Measurements from ENCODE around the gene OTOG.
A peak's percentile ranks its signal among the peaks of the same experiment; 100 is the strongest.

The OTOG gene

GRCh38 chr11:17527628-17527995 lies 19.4 kb upstream of the OTOG start:
- no peak for TF ChIP-seq FOXP2 (optimal IDR thresholded peaks at IDR 0.05; ENCODE audit: borderline replicate concordance, extremely low read depth, extremely low read length, insufficient read depth)
- TF ChIP-seq POLR2AphosphoS5 (IDR thresholded peaks at IDR 0.05; ENCODE audit: low read depth, low read length) = no peak
- TF ChIP-seq SIN3A (IDR thresholded peaks at IDR 0.05; ENCODE audit: borderline replicate concordance, insufficient read depth, low read length) = no peak
- no peak for TF ChIP-seq TAF1 (IDR thresholded peaks at IDR 0.05; ENCODE audit: borderline replicate concordance, insufficient read depth, low read length)
- TF ChIP-seq REST (IDR thresholded peaks at IDR 0.05; ENCODE audit: insufficient read depth in 1 of 2, low read depth in 2 of 2, low read length in 2 of 2) = no peak

- TF ChIP-seq TAF1 (IDR thresholded peaks at IDR 0.05; ENCODE audit: borderline replicate concordance, insufficient read depth, low read length) (no peak), SIN3A (IDR thresholded peaks at IDR 0.05; ENCODE audit: borderline replicate concordance, insufficient read depth, low read length) (no peak), REST (IDR thresholded peaks at IDR 0.05; ENCODE audit: insufficient read depth in 1 of 2, low read depth in 2 of 2, low read length in 2 of 2) (no peak), FOXP2 (optimal IDR thresholded peaks at IDR 0.05; ENCODE audit: borderline replicate concordance, extremely low read depth, extremely low read length, insufficient read depth) (no peak), POLR2AphosphoS5 (IDR thresholded peaks at IDR 0.05; ENCODE audit: low read depth, low read length) (no peak)
Measured at GRCh38 chr11:17528181-17528691, 18.8 kb upstream of the OTOG start.

- TF ChIP-seq FOXP2 (optimal IDR thresholded peaks at IDR 0.05; ENCODE audit: borderline replicate concordance, extremely low read depth, extremely low read length, insufficient read depth) (no peak), TAF1 (IDR thresholded peaks at IDR 0.05; ENCODE audit: borderline replicate concordance, insufficient read depth, low read length) (no peak), REST (IDR thresholded peaks at IDR 0.05; ENCODE audit: insufficient read depth in 1 of 2, low read depth in 2 of 2, low read length in 2 of 2) (peak in 1 of 2 experiments; percentile 61; a peak in 1 of 4 replicates), SIN3A (IDR thresholded peaks at IDR 0.05; ENCODE audit: borderline replicate concordance, insufficient read depth, low read length) (no peak)
Measured at GRCh38 chr11:17528906-17529843, 17.9 kb upstream of the OTOG start.

- TF ChIP-seq TAF1 (IDR thresholded peaks at IDR 0.05; ENCODE audit: borderline replicate concordance, insufficient read depth, low read length) (no peak), POLR2AphosphoS5 (IDR thresholded peaks at IDR 0.05; ENCODE audit: low read depth, low read length) (no peak), SIN3A (IDR thresholded peaks at IDR 0.05; ENCODE audit: borderline replicate concordance, insufficient read depth, low read length) (no peak), FOXP2 (optimal IDR thresholded peaks at IDR 0.05; ENCODE audit: borderline replicate concordance, extremely low read depth, extremely low read length, insufficient read depth) (no peak), REST (IDR thresholded peaks at IDR 0.05; ENCODE audit: insufficient read depth in 1 of 2, low read depth in 2 of 2, low read length in 2 of 2) (no peak)
Measured at GRCh38 chr11:17529844-17530185, 17.2 kb upstream of the OTOG start.

Measured in PFSK-1 (cell line).